ENCODE data around the gene CDKAL1. TPM values are rescaled to one million over a fixed set of nuclear protein-coding genes. Genes with fewer than 3 reads are reported as not detected.

The CDKAL1 gene
- total RNA-seq, 4 donors from 2014 or later = 24.7 to 32.8 (median 29.8) TPM

GRCh38 chr6:20929283-20929682 is 395.0 kb downstream of the CDKAL1 start:
- TF ChIP-seq POLR2A (IDR thresholded peaks at IDR 0.05) (no peak), CTCF (IDR thresholded peaks at IDR 0.05) (no peak)
- 82 to 90% methylated on average over 4 of the region's 4 CpGs for WGBS, 2 donors
- Histone ChIP-seq H3K36me3 (no peaks in the 10 kb centered on the region), H3K27me3 (no peaks in the 10 kb centered on the region), H3K9me3 (no peaks in the 10 kb centered on the region), H3K4me3 (replicated peaks in 1 of 3) (no peak overlapping the region), H3K4me1 (peaks cover 12 to 30% of the 10 kb centered on the region in 2 donors), H3K27ac (peak overlapping the region in 2 of 3 donors; percentile 33 to 68)
- intact Hi-C loops (cut with DNase I) = no loop called here
- no peak for DNase-seq

- Histone ChIP-seq H3K4me1 (peaks cover 12 to 30% of the 10 kb centered on the region in 2 donors), H3K9me3 (no peaks in the 10 kb centered on the region), H3K4me3 (replicated peaks in 1 of 3) (no peak overlapping the region), H3K27me3 (no peaks in the 10 kb centered on the region), H3K27ac (no peak overlapping the region), H3K36me3 (no peaks in the 10 kb centered on the region)
- no peak for DNase-seq
- WGBS, 2 donors = 90 to 93% methylated on average over 3 of the region's 3 CpGs
- TF ChIP-seq CTCF (IDR thresholded peaks at IDR 0.05) (no peak), POLR2A (IDR thresholded peaks at IDR 0.05) (no peak)
- intact Hi-C loops (cut with DNase I) = no loop called here
Measured at GRCh38 chr6:20931093-20931492, 396.8 kb downstream of the CDKAL1 start.

DNA sequence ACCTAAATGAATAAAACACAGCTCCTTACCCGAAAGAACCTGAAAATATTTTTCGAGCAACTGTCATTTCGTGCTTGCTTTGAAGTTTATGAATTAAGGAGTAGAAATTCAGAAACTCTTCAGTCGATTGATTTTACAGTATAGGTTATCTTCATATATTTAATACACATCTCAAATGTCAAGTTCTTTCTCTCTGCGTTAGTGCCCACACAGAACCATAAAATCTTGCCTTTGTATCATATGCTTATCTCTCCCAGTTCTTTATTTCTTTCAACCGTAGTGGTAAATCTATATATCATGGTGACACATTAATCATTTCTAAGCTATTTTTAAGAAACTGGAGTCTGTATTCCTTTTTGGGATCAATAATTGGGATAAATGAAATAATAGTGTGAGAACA is 397.5 kb downstream of the CDKAL1 start:
- intact Hi-C loops (cut with DNase I) = no loop called here
- Histone ChIP-seq H3K9me3 (no peaks in the 10 kb centered on the region), H3K4me3 (replicated peaks in 1 of 3) (no peak overlapping the region), H3K27me3 (no peaks in the 10 kb centered on the region), H3K27ac (no peak overlapping the region), H3K4me1 (peaks cover 12 to 30% of the 10 kb centered on the region in 2 donors), H3K36me3 (no peaks in the 10 kb centered on the region)
- DNase-seq = no peak
- TF ChIP-seq POLR2A (IDR thresholded peaks at IDR 0.05) (no peak), CTCF (IDR thresholded peaks at IDR 0.05) (no peak)
- WGBS, 2 donors = 97 to 98% methylated on average over 6 of the region's 6 CpGs

DNA sequence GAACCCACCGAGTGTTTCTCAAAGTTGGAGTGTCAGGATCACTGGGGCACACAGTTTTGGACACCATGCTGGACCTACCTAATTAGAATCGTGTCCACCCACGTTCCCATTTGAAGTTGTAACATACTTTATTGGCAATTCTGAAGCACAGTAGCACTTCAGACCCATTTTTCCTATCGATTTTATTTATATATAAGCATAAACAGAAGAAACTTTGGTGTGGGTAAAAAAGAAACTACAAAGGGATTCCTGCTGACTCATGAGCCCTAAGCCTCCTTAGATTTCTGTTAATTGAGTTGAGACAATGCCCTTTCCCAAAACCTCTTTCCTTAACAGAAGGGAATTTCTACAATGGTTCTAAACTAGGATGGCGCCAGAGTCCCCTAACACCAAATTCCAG is 398.0 kb downstream of the CDKAL1 start:
- Histone ChIP-seq H3K36me3 (no peaks in the 10 kb centered on the region), H3K4me3 (replicated peaks in 1 of 3) (no peak overlapping the region), H3K27ac (no peak overlapping the region), H3K9me3 (no peaks in the 10 kb centered on the region), H3K4me1 (peaks cover 11 to 30% of the 10 kb centered on the region in 2 donors), H3K27me3 (no peaks in the 10 kb centered on the region)
- 94% methylated on average over 5 of the region's 5 CpGs for WGBS, 2 donors
- intact Hi-C loops (cut with DNase I) = no loop called here
- TF ChIP-seq POLR2A (IDR thresholded peaks at IDR 0.05) (no peak), CTCF (IDR thresholded peaks at IDR 0.05) (no peak)
- no peak for DNase-seq

DNA sequence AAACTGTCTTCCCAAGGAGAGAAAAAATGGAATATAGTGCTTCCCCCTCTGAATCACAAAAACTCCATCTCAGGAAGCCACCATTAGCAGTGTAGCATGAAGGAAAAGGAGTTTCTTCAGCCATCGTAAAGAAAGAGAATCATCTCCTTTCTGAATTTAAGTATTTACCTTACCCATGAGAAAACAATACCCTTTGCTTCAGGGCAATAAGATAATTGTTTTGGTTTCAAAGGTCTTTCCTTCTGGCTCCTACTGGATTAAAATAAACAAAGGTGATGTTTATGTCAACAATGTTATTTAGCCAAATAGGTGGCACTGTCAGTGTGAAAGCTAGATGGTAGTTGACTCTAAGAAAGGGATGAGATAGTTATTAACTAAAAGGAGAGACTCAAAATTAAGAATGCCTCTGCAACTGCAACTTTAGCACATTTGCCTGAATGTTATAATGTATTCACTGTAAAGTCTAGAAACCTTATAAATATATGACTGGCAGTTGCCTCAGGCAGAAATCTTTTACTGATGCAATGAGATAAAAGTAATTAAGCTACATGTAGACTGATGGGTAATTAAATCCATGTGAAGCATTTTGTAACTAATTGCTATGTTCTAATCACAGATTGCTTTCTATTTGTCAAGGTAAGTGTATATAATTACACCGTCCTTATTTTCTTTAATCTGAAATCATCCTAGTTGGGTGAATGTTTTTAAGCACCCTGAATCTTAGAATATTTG is 399.0 kb downstream of the CDKAL1 start:
- WGBS, 2 donors = 87 to 88% methylated on average over 2 of the region's 2 CpGs
- H3K27ac ChIP-seq = no peak overlapping the region
- H3K4me1 ChIP-seq = peaks cover 9 to 30% of the 10 kb centered on the region in 2 donors
- TF ChIP-seq CTCF (IDR thresholded peaks at IDR 0.05) (no peak), POLR2A (IDR thresholded peaks at IDR 0.05) (no peak)
- DNase-seq = no peak
- no peaks in the 10 kb centered on the region for H3K9me3 ChIP-seq
- no peaks in the 10 kb centered on the region for H3K36me3 ChIP-seq
- intact Hi-C loops (cut with DNase I) = no loop called here
- H3K4me3 ChIP-seq (replicated peaks in 1 of 3) = no peak overlapping the region
- H3K27me3 ChIP-seq = no peaks in the 10 kb centered on the region
